Smooth muscle cell (in vitro differentiated cells): ENCODE data around the gene FZD10. TPM values are rescaled to one million over a fixed set of nuclear protein-coding genes. Genes with fewer than 3 reads are reported as not detected.

Experiments
- DNase-seq: peaks from one replicate; lab custom pipeline; 2025; ENCODE audit not compliant: unreplicated experiment; lab: John Stamatoyannopoulos, UW
- H2AFZ ChIP-seq: fragments of 200-600 bp; sonication (generic); 2 replicates; pipeline ENCODE4 v1.6.0; 2016; ENCODE audit warnings: antibody characterized with exemption, low read depth, mild to moderate bottlenecking
- H3F3A ChIP-seq: fragments of 200-600 bp; sonication (generic); 2 replicates; pipeline ENCODE4 v1.6.0; 2017; ENCODE audit warnings: antibody characterized with exemption, low read depth
- H3K27ac ChIP-seq: fragments of 200-600 bp; sonication (generic); 2 replicates; pipeline ENCODE4 v1.5.1; 2016; ENCODE audit warnings: low read depth, mild to moderate bottlenecking
- H3K27me3 ChIP-seq: fragments of 200-600 bp; sonication (generic); 2 replicates; pipeline ENCODE4 v1.6.1; 2016; ENCODE audit warnings: low read depth, mild to moderate bottlenecking
- H3K36me3 ChIP-seq: fragments of 200-600 bp; sonication (generic); 2 replicates; pipeline ENCODE4 v1.5.1; 2016; ENCODE audit warnings: low read depth
- H3K4me1 ChIP-seq: fragments of 200-600 bp; sonication (generic); 2 replicates; pipeline ENCODE4 v1.5.1; 2016; ENCODE audit warnings: low read depth
- H3K4me2 ChIP-seq: fragments of 200-600 bp; sonication (generic); 2 replicates; pipeline ENCODE4 v1.6.0; 2016; ENCODE audit warnings: mild to moderate bottlenecking
- H3K4me3 ChIP-seq: fragments of 200-600 bp; sonication (generic); 2 replicates; pipeline ENCODE4 v1.5.1; 2016; ENCODE audit warnings: mild to moderate bottlenecking
- H3K79me2 ChIP-seq: fragments of 200-600 bp; sonication (generic); 2 replicates; pipeline ENCODE4 v1.6.0; 2016; ENCODE audit warnings: low read depth, mild to moderate bottlenecking
- H3K9ac ChIP-seq: fragments of 200-600 bp; sonication (generic); 2 replicates; pipeline ENCODE4 v1.6.0; 2016; ENCODE audit warnings: low read depth
- H3K9me3 ChIP-seq: fragments of 200-600 bp; sonication (generic); replicated peaks from 2 replicates; pipeline ENCODE4 v1.5.1; 2016; ENCODE audit warnings: low read depth
- H4K20me1 ChIP-seq: fragments of 200-600 bp; sonication (generic); 2 replicates; pipeline ENCODE4 v1.6.0; 2016; ENCODE audit warnings: low read depth
- CTCF ChIP-seq: fragments of 200-600 bp; sonication (generic); IDR thresholded peaks from 2 replicates; pipeline ENCODE4 v1.5.1; 2017; ENCODE audit warnings: borderline replicate concordance, mild to moderate bottlenecking, antibody characterized with exemption; ENCODE audit not compliant: insufficient read depth, poor library complexity, severe bottlenecking
- WGBS: methylation state at CpG from one replicate; pipeline ENCODE4 v1.1.7; 2016; ENCODE audit warnings: low lambda C conversion rate; 5-methylcytosine and 5-hydroxymethylcytosine counted together
- polyA plus RNA-seq: library from polyadenylated mRNA; unstranded; fragments of >200 nt; fragmentation: Nextera tagmentation; extraction: Ambion mirVana; gene quantifications from 2 replicates; pipeline ENCODE4 v1.2.1, GENCODE V29; 2016
- total RNA-seq: library from RNA; depleted of rRNA; stranded (reverse); fragments of >200 nt; gene quantifications from 2 replicates; pipeline ENCODE4 v1.2.3, GENCODE V29; 2014

The FZD10 gene
- total and polyA plus RNA-seq, 2 experiments from 2014 or later = 1.7 to 1.9 TPM

- Histone ChIP-seq H3K27me3 (peaks cover 97% of the 10 kb centered on the region), H3K27ac (no peak overlapping the region), H4K20me1 (no peaks in the 10 kb centered on the region), H3K4me3 (no peak overlapping the region), H3K36me3 (no peaks in the 10 kb centered on the region), H3K79me2 (no peaks in the 10 kb centered on the region), H3K4me1 (peaks cover 8% of the 10 kb centered on the region), H3K9ac (no peak overlapping the region), H3K9me3 (no peaks in the 10 kb centered on the region), H2AFZ (no peak overlapping the region), H3F3A (no peaks in the 10 kb centered on the region), H3K4me2 (no peak overlapping the region)
- no peak for TF ChIP-seq CTCF
- WGBS = 29% methylated on average over 18 of the region's 18 CpGs
- DNase-seq = no peak
Measured at GRCh38 chr12:130164216-130164542, 1.9 kb downstream of the FZD10 start.

- Histone ChIP-seq H3K9ac (no peak overlapping the region), H3K79me2 (no peaks in the 10 kb centered on the region), H3K27me3 (peaks cover 97% of the 10 kb centered on the region), H3F3A (no peaks in the 10 kb centered on the region), H4K20me1 (no peaks in the 10 kb centered on the region), H3K4me3 (no peak overlapping the region), H3K4me2 (no peak overlapping the region), H3K4me1 (peaks cover 8% of the 10 kb centered on the region), H2AFZ (no peak overlapping the region), H3K36me3 (no peaks in the 10 kb centered on the region), H3K27ac (no peak overlapping the region), H3K9me3 (no peaks in the 10 kb centered on the region)
- no peak for DNase-seq
- TF ChIP-seq CTCF = no peak
- WGBS = 38% methylated on average over 5 of the region's 5 CpGs
Measured at GRCh38 chr12:130164936-130165335, 2.7 kb downstream of the FZD10 start.

- Histone ChIP-seq H3K9me3 (no peaks in the 10 kb centered on the region), H3K79me2 (no peaks in the 10 kb centered on the region), H3K27me3 (peaks cover 97% of the 10 kb centered on the region), H3F3A (no peaks in the 10 kb centered on the region), H3K4me3 (no peak overlapping the region), H3K4me1 (peaks cover 8% of the 10 kb centered on the region), H3K36me3 (no peaks in the 10 kb centered on the region), H3K27ac (no peak overlapping the region), H4K20me1 (no peaks in the 10 kb centered on the region), H3K9ac (no peak overlapping the region), H3K4me2 (no peak overlapping the region), H2AFZ (no peak overlapping the region)
- no peak for DNase-seq
- 81% methylated on average over 2 of the region's 2 CpGs for WGBS
- no peak for TF ChIP-seq CTCF
Measured at GRCh38 chr12:130166306-130166705, 4.0 kb downstream of the FZD10 start.

- Histone ChIP-seq H3K36me3 (no peaks in the 10 kb centered on the region), H3F3A (no peaks in the 10 kb centered on the region), H3K4me3 (no peak overlapping the region), H3K9ac (no peak overlapping the region), H3K79me2 (no peaks in the 10 kb centered on the region), H3K9me3 (no peaks in the 10 kb centered on the region), H3K27me3 (peaks cover 100% of the 10 kb centered on the region), H3K4me1 (peaks cover 8% of the 10 kb centered on the region), H4K20me1 (no peaks in the 10 kb centered on the region), H3K4me2 (no peak overlapping the region), H3K27ac (no peak overlapping the region), H2AFZ (no peak overlapping the region)
- TF ChIP-seq CTCF = no peak
- 58% methylated on average over 1 of the region's 1 CpG for WGBS
- no peak for DNase-seq
Measured at GRCh38 chr12:130167537-130167936, 5.3 kb downstream of the FZD10 start.
